A549 treated with DMSO at 1 μM for 4 hours (cell line): ENCODE results near the gene CCN5. TPM values are rescaled to one million over a fixed set of nuclear protein-coding genes. Genes with fewer than 3 reads are reported as not detected.

Source experiments
- total RNA-seq: library from RNA; stranded (reverse); fragments of 200-300 nt; extraction: Qiagen RNA extraction; gene quantifications from 5 replicates; pipeline ENCODE4 v1.2.3, GENCODE V29; 2022; ENCODE audit warnings: low read depth

The CCN5 gene, protein sequence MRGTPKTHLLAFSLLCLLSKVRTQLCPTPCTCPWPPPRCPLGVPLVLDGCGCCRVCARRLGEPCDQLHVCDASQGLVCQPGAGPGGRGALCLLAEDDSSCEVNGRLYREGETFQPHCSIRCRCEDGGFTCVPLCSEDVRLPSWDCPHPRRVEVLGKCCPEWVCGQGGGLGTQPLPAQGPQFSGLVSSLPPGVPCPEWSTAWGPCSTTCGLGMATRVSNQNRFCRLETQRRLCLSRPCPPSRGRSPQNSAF
- total RNA-seq: 24.1 to 33.0 TPM (median 26.6 TPM) in 5 replicates

GRCh38 chr20:44714701-44715498, at the start of gene CCN5:
Gene CCN5, plus strand, starts transcription at chr20:44715369. Its CDS starts 22 bp downstream, at chr20:44715391.

GRCh38 chr20:44745598-44746366, 30.6 kb downstream of the CCN5 start, which contains the start of gene KCNK15:
Gene KCNK15, plus strand, starts transcription at chr20:44745865. Its CDS starts 46 bp downstream, at chr20:44745911.

Other genes with a start within 250 kb of the CCN5 start
- gene TTPAL, start 239.5 kb upstream of the CCN5 start, total RNA-seq: 13.3 to 18.3 TPM (median 14.4 TPM) in 5 replicates
- 78.8 to 92.6 TPM (median 91.2 TPM) in 5 replicates for gene SERINC3, start 193.3 kb upstream of the CCN5 start, total RNA-seq
- gene PKIG, start 132.8 kb upstream of the CCN5 start, total RNA-seq: 35.0 to 40.5 TPM (median 37.0 TPM) in 5 replicates
- gene ADA, start 63.7 kb upstream of the CCN5 start, total RNA-seq: 51.9 to 61.9 TPM (median 54.7 TPM) in 5 replicates
- 0.57 to 0.85 TPM (median 0.69 TPM) in 5 replicates for gene KCNK15, start 30.5 kb downstream of the CCN5 start, total RNA-seq
- gene RIMS4, start 95.2 kb downstream of the CCN5 start, total RNA-seq: 1.2 to 1.9 TPM (median 1.6 TPM) in 5 replicates
- gene YWHAB, start 170.3 kb downstream of the CCN5 start, total RNA-seq: 183 to 225 TPM (median 204 TPM) in 5 replicates
- gene PABPC1L, start 194.7 kb downstream of the CCN5 start, total RNA-seq: 12.7 to 21.6 TPM (median 18.4 TPM) in 5 replicates
- gene TOMM34, start 245.0 kb downstream of the CCN5 start, total RNA-seq: 41.5 to 47.8 TPM (median 42.5 TPM) in 5 replicates